SJCRH30 (cell line): ENCODE results near the gene RCSD1. TPM values are rescaled to one million over a fixed set of nuclear protein-coding genes. Genes with fewer than 3 reads are reported as not detected.

Experiments used
- DNase-seq, 2 experiments: peaks; one replicate each; pipeline ENCODE4 v3.0.0-alpha.2; 2015 to 2020
- H3K27ac ChIP-seq: fragments of 250-450 bp; sonication (Bioruptor Pico); 2 replicates; pipeline ENCODE4 v1.5.1; 2020; ENCODE audit warnings: mild to moderate bottlenecking, moderate library complexity
- H3K27me3 ChIP-seq: fragments of 250-450 bp; sonication (Bioruptor Pico); 2 replicates; pipeline ENCODE4 v1.5.1; 2020; ENCODE audit warnings: mild to moderate bottlenecking, moderate library complexity
- H3K36me3 ChIP-seq: fragments of 250-450 bp; sonication (Bioruptor Pico); 2 replicates; pipeline ENCODE4 v1.5.1; 2020; ENCODE audit warnings: mild to moderate bottlenecking, moderate library complexity
- H3K4me1 ChIP-seq: fragments of 250-450 bp; sonication (Bioruptor Pico); 2 replicates; pipeline ENCODE4 v1.5.1; 2020; ENCODE audit warnings: mild to moderate bottlenecking, moderate library complexity
- H3K4me3 ChIP-seq: fragments of 250-450 bp; sonication (Bioruptor Pico); 2 replicates; pipeline ENCODE4 v1.5.1; 2020; ENCODE audit warnings: mild to moderate bottlenecking, moderate library complexity
- H3K9me3 ChIP-seq: fragments of 250-450 bp; sonication (Bioruptor Pico); replicated peaks from 2 replicates; pipeline ENCODE4 v1.5.1; 2020; ENCODE audit warnings: mild to moderate bottlenecking, moderate library complexity
- total RNA-seq: library from RNA; depleted of rRNA; stranded (reverse); fragments of >200 nt; shearing (Covaris generic); gene quantifications from 2 replicates; pipeline ENCODE4 v1.2.3, GENCODE V29; 2014

RCSD1 gene
- total RNA-seq, 1 experiment from 2014 or later: 0.16 TPM

DNA sequence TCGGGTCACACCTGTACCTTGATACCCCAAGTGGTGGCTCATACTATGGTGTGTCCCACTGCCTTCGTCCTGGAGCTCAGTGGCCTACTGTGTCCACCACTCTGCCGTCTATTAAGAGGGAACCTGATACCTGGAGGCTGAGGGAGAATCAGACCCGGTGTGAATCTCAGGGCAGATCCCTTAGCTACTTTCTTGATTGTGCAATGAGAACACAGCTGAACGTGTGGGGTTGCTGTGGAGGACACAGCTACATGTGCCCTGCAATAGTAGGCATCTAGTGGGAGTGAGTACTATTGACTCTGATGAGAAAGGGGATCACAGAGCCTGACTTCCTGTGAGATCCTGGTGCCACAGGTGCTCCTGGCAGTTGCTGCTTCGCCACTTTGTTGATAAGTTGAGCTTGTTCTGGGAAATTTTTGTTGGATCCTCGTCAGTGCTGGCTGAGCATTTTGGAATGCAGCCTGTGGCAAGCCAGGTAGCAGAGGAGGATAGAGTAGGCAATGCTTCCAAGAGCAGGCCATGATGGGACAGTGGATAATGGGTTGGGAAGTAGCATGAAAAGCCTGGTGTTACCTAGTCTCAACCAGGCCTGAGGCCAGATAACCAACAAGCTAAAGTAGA lies 63.5 kb downstream of the RCSD1 start:
- DNase-seq: no peak
- Histone ChIP-seq H3K9me3 (no peaks in the 10 kb centered on the region), H3K4me3 (no peak overlapping the region), H3K4me1 (no peaks in the 10 kb centered on the region), H3K27ac (no peak overlapping the region), H3K27me3 (no peaks in the 10 kb centered on the region), H3K36me3 (no peaks in the 10 kb centered on the region)

- Histone ChIP-seq H3K27ac (no peak overlapping the region), H3K9me3 (no peaks in the 10 kb centered on the region), H3K4me1 (no peaks in the 10 kb centered on the region), H3K27me3 (no peaks in the 10 kb centered on the region), H3K36me3 (no peaks in the 10 kb centered on the region), H3K4me3 (no peak overlapping the region)
- DNase-seq: no peak
Measured at GRCh38 chr1:167694691-167695090, 64.7 kb downstream of the RCSD1 start.

- H3K4me3 ChIP-seq: no peak overlapping the region
- no peak overlapping the region for H3K27ac ChIP-seq
- H3K27me3 ChIP-seq: no peaks in the 10 kb centered on the region
- no peaks in the 10 kb centered on the region for H3K9me3 ChIP-seq
- H3K36me3 ChIP-seq: no peaks in the 10 kb centered on the region
- DNase-seq: no peak
- H3K4me1 ChIP-seq: no peaks in the 10 kb centered on the region
Measured at GRCh38 chr1:167695147-167695546, 65.1 kb downstream of the RCSD1 start.

- Histone ChIP-seq H3K4me3 (no peak overlapping the region), H3K9me3 (no peaks in the 10 kb centered on the region), H3K4me1 (no peaks in the 10 kb centered on the region), H3K27ac (no peak overlapping the region), H3K36me3 (no peaks in the 10 kb centered on the region), H3K27me3 (no peaks in the 10 kb centered on the region)
- DNase-seq: no peak
Measured at GRCh38 chr1:167695756-167696561, 65.9 kb downstream of the RCSD1 start.

DNA sequence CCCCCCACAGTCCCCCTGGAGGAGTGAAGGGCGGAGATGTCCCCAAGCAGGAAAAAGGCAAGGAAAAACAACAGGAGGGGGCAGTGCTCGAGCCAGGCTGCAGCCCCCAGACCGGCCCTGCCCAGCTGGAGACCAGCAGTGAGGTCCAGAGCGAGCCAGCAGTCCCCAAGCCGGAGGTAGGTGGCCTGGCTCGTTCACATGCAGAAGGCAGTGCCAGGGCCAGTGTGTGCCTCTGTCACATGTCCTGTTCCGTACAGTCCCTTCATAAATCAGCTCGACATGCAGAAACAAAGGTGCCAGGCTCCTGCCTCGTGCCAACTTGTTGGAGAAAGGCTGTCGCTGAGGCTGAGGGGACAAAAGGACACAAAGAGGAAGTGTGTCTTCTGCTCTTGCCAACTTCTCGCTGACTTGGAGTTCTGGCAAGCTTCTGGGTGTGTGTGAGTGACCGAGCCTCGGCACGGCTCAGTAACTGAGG lies 67.7 kb downstream of the RCSD1 start:
- Histone ChIP-seq H3K27ac (no peak overlapping the region), H3K36me3 (no peaks in the 10 kb centered on the region), H3K4me1 (no peaks in the 10 kb centered on the region), H3K4me3 (no peak overlapping the region), H3K9me3 (no peaks in the 10 kb centered on the region), H3K27me3 (no peaks in the 10 kb centered on the region)
- no peak for DNase-seq

DNA sequence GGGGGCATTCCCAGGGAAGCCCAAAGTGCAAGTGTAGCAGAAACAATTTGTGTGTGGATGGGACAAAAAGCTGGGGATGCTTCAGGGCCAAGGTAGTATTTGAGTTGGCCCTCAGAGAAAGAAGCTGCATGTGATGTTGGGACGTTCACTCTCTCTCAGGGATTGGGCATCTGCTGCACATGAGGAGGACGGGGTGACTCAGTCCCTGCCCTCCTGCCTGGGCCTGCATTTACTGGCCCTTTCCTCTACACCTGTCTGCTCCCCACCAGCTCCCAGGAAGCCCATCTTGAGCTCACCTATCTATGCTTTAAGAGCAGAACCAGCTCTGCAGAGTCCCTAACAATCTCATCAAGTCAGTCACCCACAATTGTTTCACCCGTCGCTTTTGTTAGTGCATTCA lies 68.3 kb downstream of the RCSD1 start:
- Histone ChIP-seq H3K27me3 (no peaks in the 10 kb centered on the region), H3K9me3 (no peaks in the 10 kb centered on the region), H3K36me3 (no peaks in the 10 kb centered on the region), H3K27ac (no peak overlapping the region), H3K4me1 (no peaks in the 10 kb centered on the region), H3K4me3 (no peak overlapping the region)
- DNase-seq: no peak

DNA sequence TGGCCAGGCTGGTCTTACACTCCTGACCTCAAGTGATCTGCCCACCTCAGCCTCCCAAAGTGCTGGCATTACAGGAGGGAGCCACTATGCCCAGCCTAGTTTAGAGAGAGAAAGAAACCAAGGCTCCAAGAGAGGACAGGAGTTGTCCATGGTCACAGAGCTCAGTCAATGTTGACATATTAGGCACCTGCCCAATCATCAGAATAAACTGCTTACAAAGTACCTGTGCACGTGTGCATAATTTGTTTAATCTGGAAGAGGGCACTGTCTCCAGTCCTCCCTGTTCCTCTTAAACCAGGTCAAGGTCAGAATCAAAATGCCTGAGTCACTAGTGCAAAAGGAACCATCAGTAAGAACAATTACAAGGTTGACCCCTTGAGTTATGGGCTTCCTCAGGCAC lies 71.5 kb downstream of the RCSD1 start:
- H3K36me3 ChIP-seq: no peaks in the 10 kb centered on the region
- no peaks in the 10 kb centered on the region for H3K27me3 ChIP-seq
- H3K4me3 ChIP-seq: no peak overlapping the region
- H3K27ac ChIP-seq: no peak overlapping the region
- DNase-seq: no peak
- H3K9me3 ChIP-seq: no peaks in the 10 kb centered on the region
- peaks cover 22% of the 10 kb centered on the region for H3K4me1 ChIP-seq

DNA sequence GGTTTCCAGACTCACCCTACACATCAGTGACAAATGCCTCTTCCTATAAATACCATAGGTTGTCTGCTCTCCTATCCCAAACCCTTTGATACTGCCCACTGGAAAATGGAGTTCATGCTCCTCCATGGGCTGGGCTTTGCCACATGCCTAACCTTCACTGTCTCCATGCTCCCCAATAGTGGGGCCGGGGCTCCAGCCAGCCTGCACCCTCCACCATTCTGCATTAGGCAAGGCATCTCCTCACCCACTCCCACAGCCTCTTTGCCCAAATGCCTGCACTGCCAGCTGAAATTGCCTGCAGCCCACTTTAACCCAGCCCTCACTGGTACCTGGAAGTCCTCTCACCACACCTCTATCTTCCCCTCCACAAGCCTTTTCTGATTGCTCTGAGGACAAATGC lies 73.5 kb downstream of the RCSD1 start:
- no peak for DNase-seq
- Histone ChIP-seq H3K27me3 (no peaks in the 10 kb centered on the region), H3K4me1 (peaks cover 39% of the 10 kb centered on the region), H3K27ac (no peak overlapping the region), H3K9me3 (no peaks in the 10 kb centered on the region), H3K36me3 (no peaks in the 10 kb centered on the region), H3K4me3 (no peak overlapping the region)

- DNase-seq: no peak
- no peaks in the 10 kb centered on the region for H3K27me3 ChIP-seq
- peaks cover 45% of the 10 kb centered on the region for H3K4me1 ChIP-seq
- H3K36me3 ChIP-seq: no peaks in the 10 kb centered on the region
- no peak overlapping the region for H3K4me3 ChIP-seq
- no peaks in the 10 kb centered on the region for H3K9me3 ChIP-seq
- H3K27ac ChIP-seq: no peak overlapping the region; the same call in 1 of the 2 replicates
Measured at GRCh38 chr1:167704715-167705114, 74.7 kb downstream of the RCSD1 start.

DNA sequence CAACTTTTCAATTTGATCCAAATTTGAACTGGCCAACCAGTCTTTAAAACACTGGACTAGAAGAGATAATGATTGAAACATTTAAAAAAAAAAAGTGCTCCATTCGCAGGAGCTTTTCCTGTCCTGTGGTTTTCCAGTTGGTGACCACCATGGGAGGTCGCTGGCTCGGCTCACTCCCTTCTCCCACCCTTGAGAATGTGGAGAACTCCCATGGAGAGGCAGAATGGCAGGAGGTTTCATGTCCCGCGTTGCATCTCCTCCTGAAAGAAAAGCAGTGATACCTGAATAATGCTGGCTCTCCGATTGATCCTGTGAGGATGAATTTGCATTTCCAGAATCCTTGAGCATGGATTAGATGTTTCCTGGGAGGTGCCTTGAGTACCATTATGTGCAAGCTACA lies 75.2 kb downstream of the RCSD1 start:
- Histone ChIP-seq H3K36me3 (no peaks in the 10 kb centered on the region), H3K4me1 (peaks cover 45% of the 10 kb centered on the region), H3K27me3 (no peaks in the 10 kb centered on the region), H3K9me3 (no peaks in the 10 kb centered on the region), H3K27ac (no peak overlapping the region; the same call in 1 of the 2 replicates), H3K4me3 (no peak overlapping the region)
- DNase-seq: peak; percentile 63 to 70

DNA sequence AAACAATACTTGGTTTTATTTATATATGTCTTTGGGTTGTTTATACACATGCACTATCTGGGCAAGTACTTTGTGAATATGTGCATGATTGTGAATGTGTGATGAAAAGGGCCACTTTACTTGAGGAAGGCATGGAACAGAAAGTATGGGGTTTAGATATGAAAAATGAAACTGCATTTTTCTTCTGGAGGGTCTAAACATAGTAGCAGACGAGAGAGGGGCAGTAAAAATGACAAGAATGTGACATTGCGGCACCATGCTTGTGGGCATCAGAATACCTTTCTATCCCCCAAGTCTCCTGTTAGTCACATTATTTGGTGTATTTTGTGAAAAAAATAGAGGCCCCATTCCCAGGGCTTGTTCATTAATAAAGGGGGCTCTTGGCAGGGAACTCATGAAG lies 76.3 kb downstream of the RCSD1 start:
- H3K4me3 ChIP-seq: no peak overlapping the region

DNA sequence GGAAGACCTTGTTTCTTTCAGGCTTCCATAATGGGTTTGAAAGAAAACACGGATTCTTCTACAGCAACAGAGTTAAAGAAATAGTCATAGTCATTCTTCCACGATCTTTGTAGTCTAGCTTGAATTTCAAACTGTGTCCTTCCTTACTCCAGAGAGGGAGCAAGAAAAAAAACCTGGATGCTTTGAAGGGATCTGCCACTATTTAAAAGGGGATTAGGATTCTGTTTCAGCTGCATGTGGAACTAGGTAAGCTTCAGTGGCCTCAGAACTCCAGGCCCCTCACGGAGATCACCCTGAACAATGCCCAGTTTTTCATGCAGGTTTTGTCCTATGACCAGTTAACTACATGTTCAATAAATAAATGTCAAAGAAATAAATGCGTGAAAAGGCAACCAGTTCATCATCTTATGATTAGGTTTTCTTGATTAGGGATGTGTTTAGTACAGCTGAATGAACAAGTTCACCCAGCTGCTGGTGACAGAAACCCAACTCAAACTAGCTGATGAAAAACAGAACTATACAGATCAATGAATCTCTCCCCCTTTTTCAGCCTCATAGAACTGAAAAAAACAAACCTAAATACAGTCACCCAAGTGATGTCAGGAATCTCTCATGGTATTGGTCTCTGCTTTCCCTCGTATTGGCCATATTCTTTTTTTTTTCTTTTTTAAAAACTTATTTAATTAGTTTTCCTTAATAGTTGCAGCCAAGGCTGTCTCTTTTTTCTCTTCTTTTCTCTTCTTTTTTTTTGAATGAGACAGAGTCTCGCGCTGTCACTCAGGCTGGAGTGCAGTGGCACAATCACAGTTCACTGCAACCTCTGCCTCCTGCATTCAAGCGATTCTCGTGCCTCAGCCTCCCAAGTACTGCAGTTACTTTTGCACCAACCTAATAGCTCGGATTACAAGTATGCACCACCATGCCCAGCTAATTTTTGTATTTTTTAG lies 77.2 kb downstream of the RCSD1 start:
- Histone ChIP-seq H3K36me3 (no peaks in the 10 kb centered on the region), H3K27me3 (no peaks in the 10 kb centered on the region), H3K4me1 (peaks cover 45% of the 10 kb centered on the region), H3K27ac (no peak overlapping the region), H3K9me3 (no peaks in the 10 kb centered on the region), H3K4me3 (no peak overlapping the region)
- DNase-seq: peak in 1 of 2 experiments; percentile 49

More for the DNA sequence above, 76.3 kb downstream of the RCSD1 start:
- Histone ChIP-seq H3K36me3 (no peaks in the 10 kb centered on the region), H3K9me3 (no peaks in the 10 kb centered on the region), H3K27me3 (no peaks in the 10 kb centered on the region), H3K4me1 (peaks cover 45% of the 10 kb centered on the region), H3K27ac (no peak overlapping the region; the same call in 1 of the 2 replicates)
- no peak for DNase-seq

GRCh38 chr1:167707942-167708341 lies 77.9 kb downstream of the RCSD1 start:
- no peaks in the 10 kb centered on the region for H3K9me3 ChIP-seq
- H3K4me3 ChIP-seq: no peak overlapping the region
- no peaks in the 10 kb centered on the region for H3K27me3 ChIP-seq
- peak in 1 of 2 experiments; percentile 32 for DNase-seq
- no peak overlapping the region for H3K27ac ChIP-seq
- peaks cover 45% of the 10 kb centered on the region for H3K4me1 ChIP-seq
- H3K36me3 ChIP-seq: no peaks in the 10 kb centered on the region

- no peaks in the 10 kb centered on the region for H3K27me3 ChIP-seq
- H3K27ac ChIP-seq: peak overlapping the region; percentile 7; the same call in 1 of the 2 replicates
- DNase-seq: peak; percentile 86 to 95
- H3K4me3 ChIP-seq: no peak overlapping the region
- H3K4me1 ChIP-seq: peaks cover 45% of the 10 kb centered on the region
- no peaks in the 10 kb centered on the region for H3K9me3 ChIP-seq
- no peaks in the 10 kb centered on the region for H3K36me3 ChIP-seq
Measured at GRCh38 chr1:167708940-167709389, 78.9 kb downstream of the RCSD1 start.
